Measurements from ENCODE around the gene CHST15.
"Not testable (repeated sequence)": the region's sequence is repeated elsewhere in the genome, so short reads cannot be mapped to it uniquely, and the experiment has no call there.

CHST15 gene

DNA sequence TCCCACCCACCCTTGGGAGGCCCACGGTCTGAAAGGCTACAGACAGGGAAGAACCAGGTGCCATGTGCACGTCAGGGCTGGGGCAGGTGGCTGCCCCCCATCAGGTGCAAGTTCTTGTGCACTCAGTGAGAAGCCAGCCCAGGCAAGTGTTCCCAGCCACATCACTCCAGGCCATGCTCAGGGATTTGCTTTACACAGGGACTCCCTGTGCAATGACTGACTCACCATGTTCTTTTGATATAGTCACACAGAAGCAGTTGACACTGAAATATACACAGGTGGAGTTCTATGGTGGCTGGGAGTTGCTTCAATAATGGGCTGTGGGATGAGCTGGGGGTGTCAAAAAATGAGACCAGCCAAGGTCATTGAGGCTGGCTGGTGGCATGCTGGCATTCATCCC lies 8.0 kb upstream of the CHST15 start:
- no peaks in the 10 kb centered on the region for H3K79me2 ChIP-seq (ENCODE audit: insufficient read depth, low read length)
- no peak overlapping the region for H3K4me2 ChIP-seq (ENCODE audit: insufficient read depth, low read length)
- DNase-seq (no peak), ATAC-seq (ENCODE audit: insufficient read depth, low read depth) (no peak)
- H3K4me1 ChIP-seq (ENCODE audit: insufficient read depth, low read length) = no peaks in the 10 kb centered on the region
- no peak overlapping the region for H3K27ac ChIP-seq (ENCODE audit: low read length)
- no peak overlapping the region for H3K4me3 ChIP-seq (ENCODE audit: low read depth in 1 of 2, low read length in 2 of 2)
- H3K9me3 ChIP-seq (ENCODE audit: insufficient read depth, low read length, severe bottlenecking) = peaks cover 20% of the 10 kb centered on the region
- no peaks in the 10 kb centered on the region for H3K36me3 ChIP-seq (ENCODE audit: insufficient read depth, low read length)
- H3K9ac ChIP-seq (ENCODE audit: low read depth, low read length) = no peak overlapping the region
- TF ChIP-seq EZH2 (IDR thresholded peaks at IDR 0.05; ENCODE audit: borderline replicate concordance, low read depth, low read length, severe bottlenecking) = no peak
- TF ChIP-seq, protein P1, sequence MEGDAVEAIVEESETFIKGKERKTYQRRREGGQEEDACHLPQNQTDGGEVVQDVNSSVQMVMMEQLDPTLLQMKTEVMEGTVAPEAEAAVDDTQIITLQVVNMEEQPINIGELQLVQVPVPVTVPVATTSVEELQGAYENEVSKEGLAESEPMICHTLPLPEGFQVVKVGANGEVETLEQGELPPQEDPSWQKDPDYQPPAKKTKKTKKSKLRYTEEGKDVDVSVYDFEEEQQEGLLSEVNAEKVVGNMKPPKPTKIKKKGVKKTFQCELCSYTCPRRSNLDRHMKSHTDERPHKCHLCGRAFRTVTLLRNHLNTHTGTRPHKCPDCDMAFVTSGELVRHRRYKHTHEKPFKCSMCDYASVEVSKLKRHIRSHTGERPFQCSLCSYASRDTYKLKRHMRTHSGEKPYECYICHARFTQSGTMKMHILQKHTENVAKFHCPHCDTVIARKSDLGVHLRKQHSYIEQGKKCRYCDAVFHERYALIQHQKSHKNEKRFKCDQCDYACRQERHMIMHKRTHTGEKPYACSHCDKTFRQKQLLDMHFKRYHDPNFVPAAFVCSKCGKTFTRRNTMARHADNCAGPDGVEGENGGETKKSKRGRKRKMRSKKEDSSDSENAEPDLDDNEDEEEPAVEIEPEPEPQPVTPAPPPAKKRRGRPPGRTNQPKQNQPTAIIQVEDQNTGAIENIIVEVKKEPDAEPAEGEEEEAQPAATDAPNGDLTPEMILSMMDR (IDR thresholded peaks at IDR 0.05; ENCODE audit: borderline replicate concordance, extremely low read depth, low read length, poor library complexity, severe bottlenecking) = no peak
- no peaks in the 10 kb centered on the region for H3K27me3 ChIP-seq (ENCODE audit: insufficient read depth, low read length, poor library complexity)
- H4K20me1 ChIP-seq (ENCODE audit: insufficient read depth, low read length) = no peaks in the 10 kb centered on the region
- no peak overlapping the region for H2AFZ ChIP-seq (ENCODE audit: low read depth, low read length)

DNA sequence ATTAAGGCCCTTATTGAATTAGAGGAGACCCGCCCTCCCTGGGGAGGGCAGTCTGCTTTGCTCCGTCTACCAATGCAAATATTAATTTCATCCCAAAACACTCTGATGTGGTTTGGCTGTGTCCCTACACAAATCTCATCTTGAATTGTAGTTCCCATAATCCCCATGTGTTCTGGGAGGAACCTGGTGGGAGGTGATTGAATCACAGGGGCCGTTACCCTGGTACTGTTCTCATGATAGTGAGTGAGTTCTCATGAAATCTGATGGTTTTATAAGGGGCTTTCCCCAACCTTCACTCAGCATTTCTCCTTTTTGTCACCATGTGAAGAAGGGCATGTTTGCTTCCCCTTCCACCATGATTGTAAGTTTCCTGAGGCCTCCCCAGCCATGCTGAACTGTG lies 7.3 kb upstream of the CHST15 start:
- not testable (repeated sequence) for H3K4me2 ChIP-seq (ENCODE audit: insufficient read depth, low read length); ATAC-seq (ENCODE audit: insufficient read depth, low read depth); H3K27ac ChIP-seq (ENCODE audit: low read length)

DNA sequence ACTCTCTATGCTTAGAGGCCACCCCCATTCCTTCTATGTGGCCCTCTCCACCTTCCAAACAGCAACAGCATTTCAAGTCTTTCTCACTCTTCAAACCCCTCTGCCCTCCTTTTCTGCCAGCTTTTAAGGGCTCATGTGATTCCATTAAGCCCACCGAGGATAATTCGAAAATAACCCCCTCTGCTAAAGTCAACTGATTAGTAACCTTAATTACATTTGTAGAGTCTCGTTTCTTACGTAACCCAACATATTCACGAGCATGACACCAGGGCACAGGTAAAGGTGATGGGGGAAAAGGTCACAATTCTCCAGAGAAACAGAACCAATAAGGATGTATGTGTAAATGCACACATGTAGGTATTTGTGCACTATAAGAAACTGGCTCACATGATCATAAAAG lies 6.7 kb upstream of the CHST15 start:
- Histone ChIP-seq H3K4me3 (ENCODE audit: low read depth in 1 of 2, low read length in 2 of 2) (no peak overlapping the region), H3K9me3 (ENCODE audit: insufficient read depth, low read length, severe bottlenecking) (peaks cover 20% of the 10 kb centered on the region), H3K27ac (ENCODE audit: low read length) (no peak overlapping the region), H3K27me3 (ENCODE audit: insufficient read depth, low read length, poor library complexity) (no peaks in the 10 kb centered on the region), H3K9ac (ENCODE audit: low read depth, low read length) (no peak overlapping the region), H3K4me1 (ENCODE audit: insufficient read depth, low read length) (no peaks in the 10 kb centered on the region), H3K36me3 (ENCODE audit: insufficient read depth, low read length) (no peaks in the 10 kb centered on the region), H3K79me2 (ENCODE audit: insufficient read depth, low read length) (no peaks in the 10 kb centered on the region), H4K20me1 (ENCODE audit: insufficient read depth, low read length) (no peaks in the 10 kb centered on the region), H2AFZ (ENCODE audit: low read depth, low read length) (no peak overlapping the region), H3K4me2 (ENCODE audit: insufficient read depth, low read length) (no peak overlapping the region)
- ATAC-seq (ENCODE audit: insufficient read depth, low read depth) (no peak), DNase-seq (no peak)
- TF ChIP-seq, protein P1 (IDR thresholded peaks at IDR 0.05; ENCODE audit: borderline replicate concordance, extremely low read depth, low read length, poor library complexity, severe bottlenecking) = no peak
- no peak for TF ChIP-seq EZH2 (IDR thresholded peaks at IDR 0.05; ENCODE audit: borderline replicate concordance, low read depth, low read length, severe bottlenecking)

More for the DNA sequence above, 7.3 kb upstream of the CHST15 start:
- H3K27me3 ChIP-seq (ENCODE audit: insufficient read depth, low read length, poor library complexity); H4K20me1 ChIP-seq (ENCODE audit: insufficient read depth, low read length); H2AFZ ChIP-seq (ENCODE audit: low read depth, low read length); H3K9ac ChIP-seq (ENCODE audit: low read depth, low read length); H3K79me2 ChIP-seq (ENCODE audit: insufficient read depth, low read length); H3K4me1 ChIP-seq (ENCODE audit: insufficient read depth, low read length); DNase-seq; H3K36me3 ChIP-seq (ENCODE audit: insufficient read depth, low read length); H3K4me3 ChIP-seq (ENCODE audit: low read depth in 1 of 2, low read length in 2 of 2): not testable (repeated sequence)
- peaks cover 20% of the 10 kb centered on the region for H3K9me3 ChIP-seq (ENCODE audit: insufficient read depth, low read length, severe bottlenecking)

DNA sequence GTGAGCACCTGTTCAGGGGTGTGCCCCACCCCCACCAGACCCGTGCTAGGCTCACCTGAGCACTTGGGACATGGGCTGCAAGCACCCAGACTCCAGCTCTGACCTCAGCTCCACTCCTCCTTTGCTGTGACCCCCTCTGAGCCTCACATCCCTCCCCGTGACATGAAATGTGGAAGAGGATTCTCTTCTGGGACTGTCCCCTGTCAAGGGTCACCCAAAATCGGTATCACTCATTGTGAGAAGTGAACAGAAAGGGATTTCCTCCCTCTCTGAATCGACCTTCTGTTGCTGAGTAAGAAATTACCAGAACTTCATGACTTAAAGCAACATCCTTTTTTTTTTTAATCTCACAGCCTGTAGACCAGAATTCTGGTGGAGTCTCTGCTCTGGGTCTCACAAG lies 6.2 kb upstream of the CHST15 start:
- peaks cover 20% of the 10 kb centered on the region for H3K9me3 ChIP-seq (ENCODE audit: insufficient read depth, low read length, severe bottlenecking)
- H3K27me3 ChIP-seq (ENCODE audit: insufficient read depth, low read length, poor library complexity) = no peaks in the 10 kb centered on the region
- no peaks in the 10 kb centered on the region for H3K79me2 ChIP-seq (ENCODE audit: insufficient read depth, low read length)
- H3K4me1 ChIP-seq (ENCODE audit: insufficient read depth, low read length) = no peaks in the 10 kb centered on the region
- no peak for ATAC-seq (ENCODE audit: insufficient read depth, low read depth)
- no peak overlapping the region for H3K9ac ChIP-seq (ENCODE audit: low read depth, low read length)
- no peak overlapping the region for H3K4me3 ChIP-seq (ENCODE audit: low read depth in 1 of 2, low read length in 2 of 2)
- DNase-seq = no peak
- H3K27ac ChIP-seq (ENCODE audit: low read length) = no peak overlapping the region
- H3K36me3 ChIP-seq (ENCODE audit: insufficient read depth, low read length) = no peaks in the 10 kb centered on the region
- H4K20me1 ChIP-seq (ENCODE audit: insufficient read depth, low read length) = no peaks in the 10 kb centered on the region
- no peak overlapping the region for H2AFZ ChIP-seq (ENCODE audit: low read depth, low read length)
- H3K4me2 ChIP-seq (ENCODE audit: insufficient read depth, low read length) = no peak overlapping the region
- no peak for TF ChIP-seq EZH2 (IDR thresholded peaks at IDR 0.05; ENCODE audit: borderline replicate concordance, low read depth, low read length, severe bottlenecking)
- TF ChIP-seq, protein P1 (IDR thresholded peaks at IDR 0.05; ENCODE audit: borderline replicate concordance, extremely low read depth, low read length, poor library complexity, severe bottlenecking) = no peak
